GM12878 (cell line): Measurements from ENCODE around the gene NAT10. TPM values are rescaled to one million over a fixed set of nuclear protein-coding genes. Genes with fewer than 3 reads are reported as not detected.
A peak's percentile ranks its signal among the peaks of the same experiment; 100 is the strongest.

Source experiments
- ATAC-seq: fragments of 200-7000 bp; cut with Tn5 transposase; 3 replicates; pipeline ENCODE4 v1.9.1; 2020; ENCODE audit warnings: mild to moderate bottlenecking, moderate library complexity
- BruUV-seq: library from RNA; stranded (reverse); fragments of 400-500 nt; replicated peaks from 2 replicates; lab custom pipeline; 2021; lab: Mats Ljungman, UMichigan
- CTCF ChIA-PET: fragments of 300-600 bp; sonication (Branson Sonifier 250); formaldehyde crosslinking; extraction: SDS; loops from one replicate; lab custom pipeline; 2021; ENCODE audit warnings: inconsistent platforms; lab: Yijun Ruan, JAX
- POLR2A ChIA-PET: fragments of 350-600 bp; formaldehyde crosslinking; extraction: SDS; loops from one replicate; lab custom pipeline; 2021; ENCODE audit warnings: inconsistent platforms; lab: Charles Lee
- RAD21 ChIA-PET: fragments of 300-600 bp; sonication (Branson Sonifier 250); formaldehyde crosslinking; loops from one replicate; lab custom pipeline; 2023; ENCODE audit warnings: antibody characterized with exemption; ENCODE audit not compliant: unreplicated experiment; lab: Charles Lee
- SMC1A ChIA-PET: fragments of 300-600 bp; sonication (Branson Sonifier 250); formaldehyde crosslinking; loops from one replicate; lab custom pipeline; 2023; ENCODE audit not compliant: unreplicated experiment, uncharacterized antibody; lab: Charles Lee
- DNase-seq: peaks from one replicate; pipeline ENCODE4 v3.0.0-alpha.2; 2011; ENCODE audit warnings: low read depth, low spot score
- FAIRE-seq: peaks from 3 replicates; lab custom pipeline; 2011; peaks lifted over from hg19 to GRCh38; lab: Jason Lieb, UNC
- H2AFZ ChIP-seq: 2 replicates; pipeline ENCODE4 v1.6.0; 2011; ENCODE audit warnings: low read depth, low read length, control low read depth; ENCODE audit not compliant: control insufficient read depth
- H3K27ac ChIP-seq: 2 replicates; pipeline ENCODE4 v1.5.1; 2011; ENCODE audit warnings: control low read depth; ENCODE audit not compliant: control insufficient read depth, insufficient read depth
- H3K27me3 ChIP-seq, 2 experiments: replicated peaks in 1 of 2; 2 replicates each; pipeline versions ENCODE4 v1.6.0 to v1.6.1; 2011; ENCODE audit warnings: low read length in 1 of 2; ENCODE audit not compliant: control insufficient read depth in 2 of 2, insufficient read depth in 2 of 2
- H3K36me3 ChIP-seq, 2 experiments: 2 replicates each; pipeline ENCODE4 v1.5.1; 2011; ENCODE audit warnings: low read length in 1 of 2; ENCODE audit not compliant: control insufficient read depth in 2 of 2, insufficient read depth in 2 of 2
- H3K4me1 ChIP-seq: 2 replicates; pipeline ENCODE4 v1.6.1; 2011; ENCODE audit warnings: mild to moderate bottlenecking, low read length, moderate library complexity, mixed read lengths; ENCODE audit not compliant: control insufficient read depth, insufficient read depth
- H3K4me2 ChIP-seq: 2 replicates; pipeline ENCODE4 v1.6.0; 2011; ENCODE audit warnings: control low read depth; ENCODE audit not compliant: control insufficient read depth, insufficient read depth
- H3K4me3 ChIP-seq: fragments of 200-600 bp; sonication (generic); 2 replicates; pipeline ENCODE4 v1.5.1; 2016
- H3K79me2 ChIP-seq: 2 replicates; pipeline ENCODE4 v1.6.0; 2011; ENCODE audit warnings: low read length; ENCODE audit not compliant: control insufficient read depth, insufficient read depth
- H3K9ac ChIP-seq: 2 replicates; pipeline ENCODE4 v1.8.0; 2011; ENCODE audit warnings: low read length, control low read depth, mixed read lengths; ENCODE audit not compliant: control insufficient read depth, insufficient read depth
- H3K9me3 ChIP-seq: replicated peaks from 3 replicates; pipeline ENCODE4 v1.5.1; 2011; ENCODE audit warnings: mild to moderate bottlenecking, low read length; ENCODE audit not compliant: control insufficient read depth, insufficient read depth
- H4K20me1 ChIP-seq: 2 replicates; pipeline ENCODE4 v1.6.0; 2011; ENCODE audit not compliant: control insufficient read depth, insufficient read depth
- CBX5 ChIP-seq: sonication (generic); IDR thresholded peaks from 2 replicates; pipeline ENCODE4 v1.6.1; 2016; ENCODE audit warnings: low read depth, moderate library complexity, mild to moderate bottlenecking, inconsistent platforms
- CTCF ChIP-seq, 3 experiments: IDR thresholded peaks in 2 of 3; conservative IDR thresholded peaks in 1 of 3; 2 replicates each; pipeline ENCODE4 v1.5.1; 2011; ENCODE audit warnings: low read depth in 3 of 3, low read length in 3 of 3, mild to moderate bottlenecking in 3 of 3, control low read depth in 2 of 3, moderate library complexity in 2 of 3, inconsistent platforms in 1 of 3, mixed read lengths in 1 of 3; ENCODE audit not compliant: control insufficient read depth in 2 of 3, insufficient read depth in 1 of 3; ENCODE audit errors: extremely low read depth in 1 of 3
- JUNB ChIP-seq: IDR thresholded peaks from 2 replicates; pipeline ENCODE4 v1.6.1; 2016; ENCODE audit warnings: antibody characterized with exemption, mild to moderate bottlenecking
- NFIC ChIP-seq: IDR thresholded peaks from 2 replicates; pipeline ENCODE4 v1.6.1; 2012; ENCODE audit warnings: low read depth, mild to moderate bottlenecking, inconsistent platforms, low read length, moderate library complexity
- RUNX3 ChIP-seq: IDR thresholded peaks from 2 replicates; pipeline ENCODE4 v1.6.1; 2012; ENCODE audit warnings: low read length, inconsistent platforms
- whole genome bisulfite sequencing: methylation state at CpG from one replicate; pipeline ENCODE4 v1.1.6; 2016; ENCODE audit warnings: low lambda C conversion rate; ENCODE audit not compliant: insufficient replicate concordance, insufficient coverage; ENCODE audit errors: missing lambda C conversion rate; 5-methylcytosine and 5-hydroxymethylcytosine counted together
- in situ Hi-C: fragments of 300-500 bp; cut with MboI; formaldehyde crosslinking; loops from 9 replicates; pipeline ENCODE4 v1.14.3; 2018; ENCODE audit warnings: mixed read lengths
- intact Hi-C: fragments of 100-400 bp; cut with micrococcal nuclease; formaldehyde crosslinking; loops from one replicate; pipeline ENCODE4 v1.14.2; 2022; ENCODE audit not compliant: unreplicated experiment
- polyA plus RNA-seq, 11 experiments: library from polyadenylated mRNA; depleted of rRNA in 4 of 11; unstranded in 6 of 11; stranded (reverse) in 5 of 11; fragments of >200 nt; fragmentation: Nextera tagmentation in 4 of 11; fragmentation: Illumina TruSeq in 1 of 11; extraction: Ambion mirVana in 4 of 11; extraction: Trizol in 1 of 11; gene quantifications; 1 replicate in 1 of 11; 2 replicates in 10 of 11; pipeline versions ENCODE4 v1.2.1 to v1.2.3, GENCODE V29; 2011 to 2016; ENCODE audit warnings: inconsistent platforms in 2 of 11, missing spikeins in 2 of 11, low read depth in 1 of 11
- total RNA-seq, 4 experiments: library from RNA; depleted of rRNA in 3 of 4; stranded (reverse); fragments of >200 nt in 3 of 4; fragmentation: Illumina TruSeq in 1 of 4; extraction: Trizol in 1 of 4; gene quantifications; 2 replicates each; pipeline versions ENCODE4 v1.2.1 to v1.2.3, GENCODE V29; 2013 to 2021

Gene NAT10
- total and polyA plus RNA-seq, 10 of the 15 experiments (the other 5 are each of a cell fraction or from before 2014, with no cell fraction given): 45.1 to 95.5 (median 72.8) TPM

- H3K27me3 ChIP-seq: no peaks in the 10 kb centered on the region
- H3K9ac ChIP-seq: no peak overlapping the region
- no peaks in the 10 kb centered on the region for H3K9me3 ChIP-seq
- ChIA-PET CTCF (interaction anchor here (1.5 to 1.6 kb wide), 2 partner anchors 8 to 13 kb away, joined by 3 to 5 read pairs; no protein-coding TSS in a partner anchor), POLR2A (no interaction called here), RAD21 (interaction anchor here (0.9 to 1.6 kb wide), 4 partner anchors 10 to 167 kb away, joined by 3 to 5 read pairs (median 4); partner anchors contain the start of gene ABTB2), SMC1A (interaction anchor here (1.4 to 2.3 kb wide), 3 partner anchors 16 to 44 kb away, joined by 4 to 10 read pairs (median 4); no protein-coding TSS in a partner anchor)
- in situ Hi-C loops (no loop called here), intact Hi-C loops (no loop called here)
- WGBS: 22% methylated on average over 6 of the region's 8 CpGs
- no peaks in the 10 kb centered on the region for H3K4me1 ChIP-seq
- H4K20me1 ChIP-seq: no peaks in the 10 kb centered on the region
- no peak overlapping the region for H3K4me2 ChIP-seq
- no peak overlapping the region for H3K4me3 ChIP-seq
- ATAC-seq (peak; percentile 66), FAIRE-seq (no peak), DNase-seq (no peak)
- no peak overlapping the region for H3K27ac ChIP-seq
- no peaks in the 10 kb centered on the region; a peak in 1 of 4 replicates for H3K36me3 ChIP-seq
- BruUV-seq: no TSS peak
- no peak for TF ChIP-seq CTCF (IDR thresholded peaks at IDR 0.05 in 2 of 3, conservative IDR thresholded peaks at IDR 0.05 in 1 of 3; ENCODE audit: control insufficient read depth in 2 of 3, extremely low read depth in 1 of 3, insufficient read depth in 1 of 3, low read depth in 3 of 3, low read length in 3 of 3)
- TF ChIP-seq NFIC: peak; percentile 32; the same call in 1 of the 2 replicates
- TF ChIP-seq JUNB: peak; percentile 78
- peak; percentile 50; the same call in 1 of the 2 replicates for TF ChIP-seq RUNX3
- no peak for TF ChIP-seq CBX5
- no peaks in the 10 kb centered on the region for H3K79me2 ChIP-seq
- no peak overlapping the region for H2AFZ ChIP-seq
These were observed 85.0 kb downstream of the NAT10 start for GRCh38 chr11:34190192-34191139.
